HG03064 (cell line): ENCODE data around the gene NAP1L1.

ENCODE experiments used
- ATAC-seq: cut with Tn5 transposase; IDR thresholded peaks from one replicate; pipeline ENCODE4 v1.9.1; 2021; ENCODE audit warnings: low read depth; ENCODE audit not compliant: unreplicated experiment

Gene NAP1L1

GRCh38 chr12:76083904-76084862 lies at the start of gene NAP1L1:
TSS of gene NAP1L1 (minus strand) at chr12:76084685. CDS start at chr12:76074219, 10,466 bp downstream.
- ATAC-seq = peak; percentile 90

GRCh38 chr12:76127588-76127987 lies 43.1 kb upstream of the NAP1L1 start:
- ATAC-seq = no peak

- ATAC-seq = no peak
These were observed 40.0 kb upstream of the NAP1L1 start for GRCh38 chr12:76124456-76124855.

DNA sequence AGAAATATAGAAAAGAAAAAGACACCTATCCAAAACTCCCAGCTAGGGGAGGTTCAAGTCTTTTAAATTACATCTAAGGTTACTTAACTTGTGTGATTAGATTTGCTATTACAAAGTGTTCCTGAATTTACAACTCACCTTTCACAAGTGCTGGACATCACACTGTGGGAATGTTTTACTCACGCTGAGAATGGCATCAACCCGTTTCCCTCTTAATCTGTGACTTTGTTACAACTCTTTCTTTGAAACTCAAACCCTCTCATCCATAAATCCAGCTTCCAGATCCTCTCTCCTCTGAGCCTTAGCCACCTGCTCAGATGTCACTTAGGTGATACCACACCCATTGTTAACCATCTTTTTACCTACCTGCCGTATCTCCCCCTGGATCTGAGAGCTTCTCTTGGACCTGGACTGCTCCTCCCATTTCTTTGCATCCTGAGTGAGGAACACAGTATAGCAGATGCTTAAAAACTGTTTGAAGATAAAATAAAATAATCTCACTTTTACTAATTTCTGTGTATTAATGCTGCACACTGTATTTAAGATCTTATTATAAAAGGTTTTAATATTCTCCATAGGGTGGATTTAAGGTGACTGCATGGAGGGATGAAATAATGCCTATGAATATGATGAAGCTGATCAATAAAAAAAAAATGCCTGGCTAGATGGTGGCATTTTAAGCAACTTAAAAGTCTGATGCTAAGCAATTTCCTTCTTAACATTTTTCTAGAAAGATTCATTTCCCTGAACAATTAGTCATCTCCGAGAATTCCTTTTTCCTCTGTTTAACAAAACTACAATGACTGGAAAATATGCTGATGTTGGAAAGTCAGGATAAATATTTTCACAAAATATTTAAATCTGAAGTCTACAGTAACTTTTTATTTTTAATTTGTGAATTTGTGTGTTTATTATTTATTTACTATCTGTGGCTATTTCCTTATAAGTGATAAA lies 39.1 kb upstream of the NAP1L1 start:
- ATAC-seq = no peak

- ATAC-seq = no peak
These were observed 35.4 kb upstream of the NAP1L1 start for GRCh38 chr12:76119887-76120286.

DNA sequence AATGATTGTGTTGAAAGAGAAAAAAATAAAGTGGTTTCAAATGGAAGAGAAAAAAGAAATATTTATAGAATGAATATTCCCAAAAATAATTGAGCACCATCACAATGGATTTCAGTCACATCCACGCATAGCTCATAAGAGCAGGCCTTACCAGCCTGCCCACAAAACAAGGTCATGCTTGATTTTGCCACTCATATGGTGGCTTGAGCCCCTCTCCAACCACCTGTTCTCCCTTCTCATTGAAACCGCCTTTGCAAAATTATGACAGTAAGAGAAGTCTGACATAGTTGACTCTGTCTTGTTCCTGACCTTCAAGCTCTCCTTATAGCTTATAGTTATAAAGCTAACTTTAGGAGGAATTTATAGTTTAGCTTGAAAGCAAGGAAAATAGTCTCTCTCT lies 33.3 kb upstream of the NAP1L1 start:
- no peak for ATAC-seq

DNA sequence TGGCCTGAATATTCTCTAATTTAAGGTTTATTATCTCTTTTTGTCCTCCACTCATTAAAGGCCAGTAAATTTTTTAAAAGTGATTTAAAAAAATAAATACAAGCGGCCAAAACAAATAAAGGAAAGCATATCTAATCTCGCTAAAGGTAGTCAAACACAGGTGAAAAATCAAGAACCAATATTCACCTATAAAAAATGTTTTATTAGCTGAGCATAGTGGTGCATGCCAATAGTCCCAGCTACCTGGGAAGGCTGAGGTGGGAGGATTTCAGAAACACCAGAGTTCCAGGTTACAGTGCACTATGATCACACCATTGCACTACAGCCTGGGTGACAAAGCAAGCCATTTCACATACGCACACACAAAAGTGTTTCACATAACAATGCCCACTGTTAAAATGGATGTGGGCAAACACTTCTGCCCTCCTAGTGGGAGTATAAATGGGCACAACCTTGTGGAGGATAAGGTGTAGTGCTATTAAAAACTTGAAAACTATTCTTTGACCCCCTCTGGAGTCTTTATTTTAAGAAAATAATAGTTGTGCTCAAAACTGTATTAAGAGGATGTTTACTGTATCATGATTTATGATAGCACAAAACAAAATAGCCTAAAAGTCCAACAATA lies 32.7 kb upstream of the NAP1L1 start:
- no peak for ATAC-seq

- no peak for ATAC-seq
These were observed 29.6 kb upstream of the NAP1L1 start for GRCh38 chr12:76113800-76114757.

- ATAC-seq = no peak
These were observed 26.8 kb upstream of the NAP1L1 start for GRCh38 chr12:76111209-76111749.

DNA sequence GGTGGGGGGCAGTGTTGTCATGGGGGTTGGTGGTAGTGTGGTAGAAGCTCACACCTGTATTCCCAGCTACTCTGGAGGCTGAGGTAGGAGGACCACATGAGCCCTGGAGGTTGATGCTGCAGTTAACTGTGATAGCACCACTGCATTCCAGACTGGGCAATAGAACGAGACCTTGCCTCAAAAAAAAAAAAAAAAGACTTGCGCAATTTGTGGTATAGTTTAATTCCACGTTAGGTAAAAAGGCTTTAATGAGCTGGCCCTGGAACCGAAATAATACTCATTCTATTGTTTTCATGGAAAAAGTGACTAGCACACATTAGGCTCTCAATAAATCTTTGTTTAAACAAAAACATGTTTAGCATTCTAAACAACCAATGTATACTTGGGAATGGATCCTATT lies 25.4 kb upstream of the NAP1L1 start:
- no peak for ATAC-seq

DNA sequence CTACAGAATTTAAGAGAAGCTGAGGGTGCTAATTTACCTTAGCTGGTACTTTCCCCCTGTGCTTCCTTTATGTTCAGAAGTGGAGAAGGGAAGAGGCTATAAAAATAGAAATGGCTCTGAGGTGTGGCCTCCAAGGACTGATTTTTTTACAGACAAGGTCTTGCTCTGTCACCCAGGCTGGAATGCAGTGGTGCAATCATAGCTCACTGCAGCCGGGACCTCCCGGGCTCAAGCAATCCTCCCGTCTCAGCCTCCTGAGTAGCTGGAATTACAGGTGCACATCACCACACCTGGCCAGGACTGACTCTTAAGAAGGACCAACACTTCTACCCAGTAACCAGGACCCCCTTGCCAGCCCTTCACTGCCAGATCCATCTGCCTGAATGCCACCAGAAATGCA lies 23.9 kb upstream of the NAP1L1 start:
- ATAC-seq = no peak

DNA sequence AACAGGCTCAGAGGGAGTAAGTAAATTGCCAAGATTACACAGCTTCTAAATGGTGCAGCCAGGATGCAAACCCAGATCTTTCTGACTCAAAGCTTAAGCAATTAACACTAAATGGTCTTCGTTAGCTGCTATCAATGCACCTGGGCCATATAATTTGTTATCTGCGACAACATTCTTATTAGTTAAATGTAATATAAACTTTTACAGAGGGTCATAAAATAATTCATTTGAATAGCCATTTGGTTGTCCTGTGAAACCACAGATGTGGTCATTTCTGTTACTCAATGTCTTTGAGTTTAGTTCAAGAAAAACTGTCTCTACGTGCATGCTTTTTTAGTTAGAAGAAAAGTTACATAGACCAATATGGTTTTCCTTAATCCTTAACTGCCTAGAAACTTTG lies 22.1 kb upstream of the NAP1L1 start:
- ATAC-seq = no peak

DNA sequence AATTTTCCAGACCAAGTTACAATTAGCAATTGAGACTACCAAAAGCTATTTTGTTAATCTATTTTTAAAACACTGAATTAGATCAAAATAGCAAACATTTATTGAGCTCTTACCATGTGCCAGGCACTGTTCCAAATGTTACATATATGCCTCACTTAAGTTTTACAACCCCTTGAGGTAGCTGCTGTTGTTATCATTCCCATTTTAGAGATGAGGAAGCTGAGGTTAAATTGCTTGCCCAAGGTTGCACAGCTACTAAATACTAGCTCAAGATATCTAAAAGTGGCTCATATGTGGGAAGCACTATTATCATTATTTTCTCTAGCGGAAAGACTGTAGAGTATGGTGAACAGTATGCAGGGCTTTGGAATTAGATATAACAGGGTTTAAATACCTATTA lies 19.5 kb upstream of the NAP1L1 start:
- ATAC-seq = no peak

DNA sequence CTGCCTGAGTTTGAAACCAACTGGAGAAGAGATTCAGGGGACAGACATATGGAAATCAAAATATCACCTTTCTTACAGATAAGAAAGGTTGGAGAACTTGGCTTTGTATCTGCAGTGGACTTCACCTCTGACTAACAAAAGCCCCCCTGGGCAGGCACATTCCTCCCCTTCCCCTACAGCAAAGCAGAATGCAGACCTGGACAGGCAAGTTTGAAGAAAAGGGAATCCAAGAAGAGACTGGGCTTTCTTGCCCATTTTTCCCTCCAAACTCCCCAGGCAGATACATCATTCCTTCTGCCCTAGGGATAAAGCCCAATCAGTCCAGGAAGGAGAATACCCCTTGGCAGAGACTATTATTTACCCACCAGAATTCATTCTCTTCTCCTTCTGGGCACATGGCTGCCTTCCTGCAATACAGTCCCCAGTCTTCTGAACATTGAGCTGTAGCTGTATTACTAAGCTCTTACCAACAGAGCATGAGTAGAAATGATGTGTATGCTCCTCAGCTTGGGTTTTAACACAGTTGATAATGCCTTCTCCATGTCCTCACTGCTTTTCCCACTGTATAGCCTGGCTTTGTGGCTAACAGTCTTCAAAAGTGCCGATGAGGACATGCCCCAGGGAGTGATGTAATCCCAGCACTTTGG lies 17.4 kb upstream of the NAP1L1 start:
- no peak for ATAC-seq

DNA sequence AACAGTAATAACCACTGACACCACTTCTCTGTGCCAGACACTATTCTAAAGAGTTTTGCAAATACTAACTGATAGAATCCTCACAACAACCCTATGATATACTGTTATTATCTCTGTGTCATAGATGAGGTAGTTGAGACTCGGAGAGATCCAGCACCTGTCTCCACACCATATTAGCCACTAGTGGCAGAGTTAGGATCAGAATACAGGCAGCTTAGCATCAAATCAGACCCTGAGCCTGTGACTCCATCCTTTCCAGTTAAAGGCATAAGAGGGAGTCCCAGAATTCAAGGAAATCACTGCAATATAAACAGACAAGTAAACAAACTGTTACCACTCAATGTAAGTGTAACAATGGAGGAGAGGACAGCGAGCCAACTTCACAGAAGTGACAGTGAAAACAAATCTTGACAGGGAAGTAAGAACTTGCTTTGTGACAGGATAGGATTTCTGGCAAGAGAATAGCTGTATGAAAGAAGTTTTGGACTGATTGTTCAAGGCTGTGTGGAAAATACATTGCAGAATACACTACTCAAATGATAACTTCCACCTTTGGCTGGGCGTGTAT lies 11.7 kb upstream of the NAP1L1 start:
- ATAC-seq = no peak

DNA sequence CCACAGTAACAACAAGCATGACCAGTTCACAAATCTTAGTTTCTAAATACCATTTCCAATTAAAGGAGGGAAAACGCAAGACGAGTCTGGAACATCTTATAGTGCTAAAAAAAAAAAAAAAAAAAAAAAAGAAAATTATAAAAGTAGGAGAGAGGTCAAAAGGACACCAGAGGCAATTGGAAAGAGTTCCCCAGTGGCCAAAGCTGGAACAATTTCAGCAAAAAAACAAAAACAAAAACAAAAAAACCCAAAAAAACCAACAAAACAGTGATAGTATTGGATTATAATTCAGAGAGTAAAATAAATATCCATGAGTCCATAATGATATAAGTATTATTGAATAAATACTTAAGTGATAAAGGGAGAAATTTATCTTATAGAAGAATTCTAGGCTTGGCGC lies 10.3 kb upstream of the NAP1L1 start:
- no peak for ATAC-seq

- no peak for ATAC-seq
These were observed 6.8 kb upstream of the NAP1L1 start for GRCh38 chr12:76091246-76091754.

- no peak for ATAC-seq
These were observed 1.0 kb upstream of the NAP1L1 start for GRCh38 chr12:76085520-76085868.
